H1 (cell line): ENCODE results near the gene TRABD2B. TPM values are rescaled to one million over a fixed set of nuclear protein-coding genes. Genes with fewer than 3 reads are reported as not detected.

ENCODE experiments used
- CTCF ChIA-PET: fragments of 300-600 bp; sonication (Branson Sonifier 250); formaldehyde crosslinking; loops from one replicate; lab custom pipeline; 2021; ENCODE audit not compliant: partially characterized antibody; lab: Charles Lee
- POLR2A ChIA-PET: fragments of 300-600 bp; sonication (Branson Sonifier 250); formaldehyde crosslinking; loops from one replicate; lab custom pipeline; 2021; ENCODE audit warnings: inconsistent platforms; ENCODE audit not compliant: partially characterized antibody; lab: Charles Lee
- DNase-seq, 2 experiments: peaks; one replicate each; pipeline versions ENCODE4 v3.0.0 to v3.0.0-alpha.2; 2010 to 2022; ENCODE audit warnings: low spot score in 2 of 2, low read depth in 1 of 2, mixed read lengths in 1 of 2
- FAIRE-seq: peaks from 2 replicates; lab custom pipeline; 2011; peaks lifted over from hg19 to GRCh38; lab: Jason Lieb, UNC
- H2AFZ ChIP-seq: 2 replicates; pipeline ENCODE4 v1.8.1; 2012; ENCODE audit warnings: low read length, inconsistent platforms
- H2AK5ac ChIP-seq: 2 replicates; pipeline ENCODE4 v1.6.1; 2013; ENCODE audit warnings: low read depth, low read length
- H2BK120ac ChIP-seq: replicated peaks from 2 replicates; pipeline ENCODE3; 2013; ENCODE audit warnings: low read depth, low read length, inconsistent platforms
- H2BK12ac ChIP-seq: 2 replicates; pipeline ENCODE4 v1.6.1; 2013; ENCODE audit warnings: low read depth, low read length
- H2BK15ac ChIP-seq: 2 replicates; pipeline ENCODE4 v1.6.1; 2013; ENCODE audit warnings: low read length
- H2BK20ac ChIP-seq: 2 replicates; pipeline ENCODE4 v1.6.1; 2013; ENCODE audit warnings: low read length
- H2BK5ac ChIP-seq: 2 replicates; pipeline ENCODE4 v1.6.1; 2013; ENCODE audit warnings: low read depth, low read length
- H3K14ac ChIP-seq: 2 replicates; pipeline ENCODE4 v1.6.1; 2013; ENCODE audit warnings: inconsistent platforms; ENCODE audit not compliant: insufficient read length
- H3K18ac ChIP-seq: 2 replicates; pipeline ENCODE4 v1.6.1; 2013; ENCODE audit warnings: low read length; ENCODE audit errors: extremely low read depth
- H3K23ac ChIP-seq: 2 replicates; pipeline ENCODE4 v1.6.1; 2013; ENCODE audit warnings: inconsistent platforms; ENCODE audit not compliant: insufficient read length
- H3K23me2 ChIP-seq: 2 replicates; pipeline ENCODE4 v1.6.1; 2013; ENCODE audit warnings: low read depth, low read length
- H3K27ac ChIP-seq: 2 replicates; pipeline ENCODE4 v1.6.1; 2011; ENCODE audit warnings: low read depth, low read length, inconsistent platforms
- H3K27me3 ChIP-seq, 4 experiments: replicated peaks in 1 of 4; 1 replicate in 1 of 4; 2 replicates in 3 of 4; pipeline versions ENCODE4 v1.6.1 to v1.8.1; 2011 to 2013; ENCODE audit warnings: low read length in 3 of 4, mild to moderate bottlenecking in 3 of 4, inconsistent platforms in 2 of 4, mixed read lengths in 2 of 4, moderate library complexity in 1 of 4; ENCODE audit not compliant: control insufficient read depth in 3 of 4, insufficient read depth in 3 of 4; ENCODE audit errors: extremely low read depth in 1 of 4
- H3K36me3 ChIP-seq, 4 experiments: 2 replicates each; pipeline versions ENCODE4 v1.6.1 to v1.8.1; 2011 to 2013; ENCODE audit warnings: mild to moderate bottlenecking in 4 of 4, low read length in 3 of 4, moderate library complexity in 2 of 4, control low read depth in 1 of 4, inconsistent platforms in 1 of 4; ENCODE audit not compliant: insufficient read depth in 4 of 4, control insufficient read depth in 2 of 4
- H3K4ac ChIP-seq: replicated peaks from 2 replicates; pipeline ENCODE3; 2013; ENCODE audit warnings: low read length, low read depth, mixed read lengths, inconsistent platforms; ENCODE audit not compliant: insufficient read length
- H3K4me1 ChIP-seq, 4 experiments: replicated peaks in 1 of 4; 1 replicate in 1 of 4; 2 replicates in 3 of 4; pipeline versions ENCODE4 v1.6.1 to v1.8.1; 2011 to 2013; ENCODE audit warnings: low read length in 3 of 4, inconsistent platforms in 2 of 4, mixed read lengths in 1 of 4; ENCODE audit not compliant: insufficient read depth in 4 of 4, control insufficient read depth in 3 of 4
- H3K4me2 ChIP-seq, 2 experiments: 2 replicates each; pipeline versions ENCODE4 v1.6.1 to v1.8.1; 2011 to 2013; ENCODE audit warnings: low read depth in 2 of 2, low read length in 2 of 2, control low read depth in 1 of 2, inconsistent platforms in 1 of 2, mild to moderate bottlenecking in 1 of 2; ENCODE audit not compliant: insufficient read depth in 1 of 2
- H3K4me3 ChIP-seq, 4 experiments: fragments of 200-600, 300-600 bp in 1 of 4; sonication (generic), shearing (Covaris generic), sonication (Bioruptor Twin) in 1 of 4; 2 replicates each; pipeline versions ENCODE4 v1.5.1 to v1.8.1; 2011 to 2016; ENCODE audit warnings: low read length in 4 of 4, low read depth in 3 of 4, control low read depth in 2 of 4, inconsistent platforms in 2 of 4, mild to moderate bottlenecking in 2 of 4, mixed read lengths in 1 of 4, moderate library complexity in 1 of 4; ENCODE audit not compliant: insufficient read depth in 2 of 4; ENCODE audit errors: extremely low read depth in 1 of 4
- H3K56ac ChIP-seq: replicated peaks from 2 replicates; pipeline ENCODE3; 2013; ENCODE audit warnings: low read depth, mild to moderate bottlenecking, mixed read lengths, low read length, inconsistent platforms; ENCODE audit not compliant: insufficient read length
- H3K79me1 ChIP-seq: 2 replicates; pipeline ENCODE4 v1.6.1; 2013; ENCODE audit warnings: low read depth, low read length, control low read depth
- H3K79me2 ChIP-seq, 2 experiments: 2 replicates each; pipeline versions ENCODE4 v1.6.1 to v1.8.1; 2012 to 2013; ENCODE audit warnings: low read length in 2 of 2, mild to moderate bottlenecking in 2 of 2, inconsistent platforms in 1 of 2; ENCODE audit not compliant: insufficient read depth in 2 of 2, control insufficient read depth in 1 of 2
- H3K9ac ChIP-seq, 4 experiments: replicated peaks in 1 of 4; 1 replicate in 1 of 4; 2 replicates in 3 of 4; pipeline versions ENCODE4 v1.6.1 to v1.8.1; 2011 to 2013; ENCODE audit warnings: low read depth in 3 of 4, low read length in 3 of 4, control low read depth in 2 of 4, mild to moderate bottlenecking in 2 of 4, moderate library complexity in 2 of 4, inconsistent platforms in 1 of 4; ENCODE audit errors: extremely low read depth in 1 of 4
- H3K9me3 ChIP-seq, 2 experiments: 2 replicates each; pipeline versions ENCODE4 v1.6.1 to v1.8.1; 2012 to 2013; ENCODE audit warnings: mild to moderate bottlenecking in 2 of 2, moderate library complexity in 2 of 2, control low read depth in 1 of 2, inconsistent platforms in 1 of 2, low read depth in 1 of 2, low read length in 1 of 2, mixed read lengths in 1 of 2; ENCODE audit not compliant: insufficient read depth in 2 of 2
- H4K20me1 ChIP-seq, 2 experiments: replicated peaks in 1 of 2; 2 replicates each; pipeline versions ENCODE3 to v1.8.1; 2011 to 2013; ENCODE audit warnings: inconsistent platforms in 2 of 2, low read length in 2 of 2, mild to moderate bottlenecking in 1 of 2; ENCODE audit not compliant: insufficient read depth in 2 of 2, control insufficient read depth in 1 of 2
- H4K5ac ChIP-seq: 2 replicates; pipeline ENCODE4 v1.6.1; 2013; ENCODE audit warnings: low read length, low read depth, mixed read lengths, inconsistent platforms; ENCODE audit not compliant: insufficient read length
- H4K8ac ChIP-seq: 2 replicates; pipeline ENCODE4 v1.8.0; 2013; ENCODE audit warnings: mild to moderate bottlenecking, moderate library complexity, low read length, inconsistent platforms; ENCODE audit not compliant: insufficient read depth; ENCODE audit errors: extremely low read depth
- H4K91ac ChIP-seq: replicated peaks from 2 replicates; pipeline ENCODE3; 2013; ENCODE audit warnings: low read length, mixed read lengths, inconsistent platforms; ENCODE audit not compliant: insufficient read length
- PHF8 ChIP-seq: fragments of 200-600 bp; sonication (generic); conservative IDR thresholded peaks from 2 replicates; pipeline ENCODE4 v1.7.1; 2012; ENCODE audit warnings: low read depth, mild to moderate bottlenecking, inconsistent platforms, low read length, moderate library complexity
- RNF2 ChIP-seq: fragments of 200-900, 300-1000 bp; sonication (generic); IDR thresholded peaks from 2 replicates; pipeline ENCODE4 v1.7.1; 2016; ENCODE audit warnings: borderline replicate concordance, low read depth, mild to moderate bottlenecking, antibody characterized with exemption, low read length; ENCODE audit not compliant: poor library complexity, severe bottlenecking; ENCODE audit errors: missing control alignments
- SP4 ChIP-seq: IDR thresholded peaks from 2 replicates; pipeline ENCODE4 v1.6.1; 2012; ENCODE audit warnings: low read length, inconsistent platforms
- WGBS, 2 experiments: shearing (Covaris generic) in 1 of 2; methylation state at CpG; one replicate each; pipeline versions ENCODE4 v1.1.6 to v1.1.7; 2013 to 2015; ENCODE audit warnings: low lambda C conversion rate in 2 of 2, mixed read lengths in 2 of 2, inconsistent platforms in 1 of 2, low coverage in 1 of 2, missing lambda C conversion rate in 1 of 2; ENCODE audit not compliant: insufficient replicate concordance in 2 of 2, insufficient coverage in 1 of 2, insufficient read length in 1 of 2; ENCODE audit errors: extremely low coverage in 1 of 2, missing lambda C conversion rate in 1 of 2; 5-methylcytosine and 5-hydroxymethylcytosine counted together
- polyA plus RNA-seq, 7 experiments: library from polyadenylated mRNA; depleted of rRNA in 3 of 7; stranded (reverse) in 5 of 7; unstranded in 2 of 7; fragments of >200 nt in 5 of 7; fragments of 200-250 nt in 2 of 7; gene quantifications; 1 replicate in 5 of 7; 2 replicates in 1 of 7; 4 replicates in 1 of 7; pipeline versions ENCODE4 v1.2.1 to v1.2.3, GENCODE V29; 2011 to 2013; ENCODE audit warnings: missing spikeins in 2 of 7, mixed read lengths in 2 of 7
- total RNA-seq: library from RNA; stranded (reverse); fragmentation: NEBNext Ultra II Directional; extraction: Animal tissue kit (Norgen Biotek cat#: 25700); gene quantifications from 2 replicates; pipeline ENCODE4 v1.2.1, GENCODE V29; 2021
- TF ChIP-seq, protein P1 (sequence below): IDR thresholded peaks from 2 replicates; pipeline ENCODE4 v1.6.1; 2012; ENCODE audit warnings: inconsistent platforms

Gene TRABD2B
- total and polyA plus RNA-seq, 2 of the 8 experiments (the other 6 are each of a cell fraction or from before 2014, with no cell fraction given): 0.95 to 3.4 TPM

DNA sequence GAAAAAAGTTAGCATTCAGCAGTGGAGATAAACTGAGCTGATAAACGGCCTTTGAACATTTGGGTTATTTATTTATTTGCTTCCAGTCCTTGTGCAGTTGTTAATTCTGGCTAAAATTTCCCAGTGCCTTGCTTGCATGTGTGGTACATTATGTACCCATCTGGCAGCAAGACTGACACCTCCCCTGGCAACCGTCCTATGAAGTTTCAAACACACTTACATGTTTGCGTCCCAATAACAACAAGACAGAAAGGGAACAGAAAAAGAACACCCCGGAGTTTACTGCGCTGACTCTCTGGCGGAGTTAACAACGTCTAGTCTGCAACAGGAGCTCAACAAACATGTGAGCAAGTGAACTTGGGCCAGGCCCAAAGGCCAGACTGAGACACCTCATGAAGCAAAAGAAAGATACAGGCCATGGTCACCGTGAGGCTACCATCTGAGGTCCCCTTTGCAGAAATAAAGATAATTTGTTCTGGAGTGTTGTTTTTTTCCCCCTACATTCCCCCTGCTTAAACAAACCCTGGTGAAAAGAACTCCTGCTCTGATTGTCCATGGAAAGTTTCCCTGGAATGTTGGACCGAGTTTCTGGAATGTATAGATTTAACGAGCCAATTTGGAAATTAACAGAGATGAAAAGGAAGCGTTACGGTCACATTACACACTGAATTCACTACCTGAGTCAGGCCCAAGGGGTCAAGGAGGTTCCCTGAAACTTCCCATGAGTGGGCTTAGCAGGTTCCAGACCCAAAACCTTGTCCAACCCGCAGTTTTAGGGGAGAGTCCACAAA is 33.4 kb downstream of the TRABD2B start:
- Histone ChIP-seq H2BK20ac (no peak overlapping the region), H3K79me2 (no peaks in the 10 kb centered on the region), H3K56ac (no peak overlapping the region), H3K18ac (0 out of 2 replicates have a peak overlapping the region, but pooled peaks have one; percentile 9), H4K5ac (no peak overlapping the region), H4K91ac (no peak overlapping the region), H2BK120ac (no peak overlapping the region), H3K27ac (no peak overlapping the region), H4K20me1 (no peaks in the 10 kb centered on the region), H3K4me1 (peaks cover 0 to 7% (median 5%) of the 10 kb centered on the region in 4 experiments; a peak in 6 of 7 replicates), H4K8ac (no peak overlapping the region), H3K9me3 (no peaks in the 10 kb centered on the region), H2BK5ac (no peak overlapping the region), H3K4me3 (no peak overlapping the region), H3K4ac (no peak overlapping the region), H3K23ac (no peak overlapping the region), H3K14ac (no peak overlapping the region), H3K4me2 (no peak overlapping the region), H3K9ac (no peak overlapping the region), H3K27me3 (no peaks in the 10 kb centered on the region), H3K23me2 (no peaks in the 10 kb centered on the region; the same call in 1 of the 2 replicates), H2AK5ac (no peak overlapping the region), H3K36me3 (no peaks in the 10 kb centered on the region), H2BK12ac (no peak overlapping the region), H2BK15ac (no peak overlapping the region), H3K79me1 (no peaks in the 10 kb centered on the region; the same call in 1 of the 2 replicates), H2AFZ (no peak overlapping the region)
- TF ChIP-seq, protein P1, sequence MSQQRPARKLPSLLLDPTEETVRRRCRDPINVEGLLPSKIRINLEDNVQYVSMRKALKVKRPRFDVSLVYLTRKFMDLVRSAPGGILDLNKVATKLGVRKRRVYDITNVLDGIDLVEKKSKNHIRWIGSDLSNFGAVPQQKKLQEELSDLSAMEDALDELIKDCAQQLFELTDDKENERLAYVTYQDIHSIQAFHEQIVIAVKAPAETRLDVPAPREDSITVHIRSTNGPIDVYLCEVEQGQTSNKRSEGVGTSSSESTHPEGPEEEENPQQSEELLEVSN: no peak
- no peak for TF ChIP-seq RNF2
- no peak for TF ChIP-seq SP4
- TF ChIP-seq PHF8: no peak
- 88% methylated on average over 13 of the region's 13 CpGs; no CpG with 5 or more reads in 1 of the 2 experiments for WGBS, 2 experiments
- no peak for FAIRE-seq
- CTCF ChIA-PET: interaction anchor here (1.3 to 1.6 kb wide), 2 partner anchors 10 to 14 kb away, joined by 3 read pairs; no protein-coding TSS in a partner anchor
- POLR2A ChIA-PET: no interaction called here
- no peak for DNase-seq
